Measurements from ENCODE around the gene CD109.

DNA sequence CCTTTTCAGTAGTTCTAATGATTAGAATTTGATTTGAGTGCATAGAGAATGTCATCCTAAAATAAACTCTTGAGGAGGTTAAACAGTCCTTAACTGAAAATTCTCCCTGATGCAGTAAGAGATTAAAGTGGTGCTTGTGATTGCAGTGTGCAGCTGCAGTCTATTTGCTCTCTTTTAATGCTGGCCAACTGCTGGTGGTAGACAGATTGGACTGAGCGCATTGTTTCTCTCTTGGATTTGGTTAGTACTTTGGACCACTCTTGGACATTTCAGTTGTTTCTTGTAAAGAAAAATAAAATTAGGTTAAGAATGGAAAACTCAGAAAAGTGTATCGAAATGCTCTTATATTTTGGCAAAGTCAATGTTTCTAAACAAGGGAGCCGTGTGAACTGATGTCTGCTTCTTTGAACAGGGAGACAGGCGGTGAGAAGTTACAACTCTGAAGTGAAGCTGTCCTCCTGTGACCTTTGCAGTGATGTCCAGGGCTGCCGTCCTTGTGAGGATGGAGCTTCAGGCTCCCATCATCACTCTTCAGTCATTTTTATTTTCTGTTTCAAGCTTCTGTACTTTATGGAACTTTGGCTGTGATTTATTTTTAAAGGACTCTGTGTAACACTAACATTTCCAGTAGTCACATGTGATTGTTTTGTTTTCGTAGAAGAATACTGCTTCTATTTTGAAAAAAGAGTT is 127.2 kb downstream of the CD109 start:
- TF ChIP-seq GATA2 (IDR thresholded peaks at IDR 0.05; ENCODE audit: low read depth, low read length) = no peak
- TF ChIP-seq GATA3 (IDR thresholded peaks at IDR 0.05; ENCODE audit: low read depth, low read length) = no peak

Measured in SH-SY5Y (cell line).